GM21528 (cell line): ENCODE data around the gene FAM89A.

Experiments
- ATAC-seq: cut with Tn5 transposase; IDR thresholded peaks from one replicate; pipeline ENCODE4 v1.9.1; 2021; ENCODE audit warnings: mild to moderate bottlenecking, moderate library complexity; ENCODE audit not compliant: unreplicated experiment, low FRiP score

Gene FAM89A

GRCh38 chr1:231040019-231040799 lies at the start of gene FAM89A:
TSS of gene FAM89A (minus strand) at chr1:231040254. CDS start at chr1:231040211, 43 bp downstream.
- ATAC-seq, result peak; percentile 75

GRCh38 chr1:231084353-231084752 lies 44.3 kb upstream of the FAM89A start:
- no peak for ATAC-seq

GRCh38 chr1:231079163-231079562 lies 39.1 kb upstream of the FAM89A start:
- no peak for ATAC-seq

GRCh38 chr1:231078250-231078649 lies 38.2 kb upstream of the FAM89A start:
- no peak for ATAC-seq

- ATAC-seq, result no peak
These were observed 36.7 kb upstream of the FAM89A start for GRCh38 chr1:231076802-231077201.

GRCh38 chr1:231075497-231075896 lies 35.4 kb upstream of the FAM89A start:
- no peak for ATAC-seq

GRCh38 chr1:231075020-231075419 lies 35.0 kb upstream of the FAM89A start:
- no peak for ATAC-seq

- ATAC-seq, result no peak
These were observed 34.0 kb upstream of the FAM89A start for GRCh38 chr1:231074046-231074445.

GRCh38 chr1:231073331-231073730 lies 33.3 kb upstream of the FAM89A start:
- ATAC-seq, result no peak

- no peak for ATAC-seq
These were observed 32.5 kb upstream of the FAM89A start for GRCh38 chr1:231072502-231073094.

- ATAC-seq, result no peak
These were observed 32.0 kb upstream of the FAM89A start for GRCh38 chr1:231072041-231072440.

GRCh38 chr1:231070758-231071444 lies 30.8 kb upstream of the FAM89A start:
- no peak for ATAC-seq

GRCh38 chr1:231069333-231069732 lies 29.3 kb upstream of the FAM89A start:
- ATAC-seq, result no peak

GRCh38 chr1:231068762-231069161 lies 28.7 kb upstream of the FAM89A start:
- no peak for ATAC-seq

- ATAC-seq, result no peak
These were observed 25.6 kb upstream of the FAM89A start for GRCh38 chr1:231065510-231066241.

GRCh38 chr1:231064418-231064817 lies 24.4 kb upstream of the FAM89A start:
- ATAC-seq, result no peak

- ATAC-seq, result no peak
These were observed 23.3 kb upstream of the FAM89A start for GRCh38 chr1:231063331-231063730.

- no peak for ATAC-seq
These were observed 22.6 kb upstream of the FAM89A start for GRCh38 chr1:231062500-231063270.

GRCh38 chr1:231059566-231060193 lies 19.6 kb upstream of the FAM89A start:
- no peak for ATAC-seq
